Measurements from ENCODE around the gene ARFGAP3.

Gene ARFGAP3

DNA sequence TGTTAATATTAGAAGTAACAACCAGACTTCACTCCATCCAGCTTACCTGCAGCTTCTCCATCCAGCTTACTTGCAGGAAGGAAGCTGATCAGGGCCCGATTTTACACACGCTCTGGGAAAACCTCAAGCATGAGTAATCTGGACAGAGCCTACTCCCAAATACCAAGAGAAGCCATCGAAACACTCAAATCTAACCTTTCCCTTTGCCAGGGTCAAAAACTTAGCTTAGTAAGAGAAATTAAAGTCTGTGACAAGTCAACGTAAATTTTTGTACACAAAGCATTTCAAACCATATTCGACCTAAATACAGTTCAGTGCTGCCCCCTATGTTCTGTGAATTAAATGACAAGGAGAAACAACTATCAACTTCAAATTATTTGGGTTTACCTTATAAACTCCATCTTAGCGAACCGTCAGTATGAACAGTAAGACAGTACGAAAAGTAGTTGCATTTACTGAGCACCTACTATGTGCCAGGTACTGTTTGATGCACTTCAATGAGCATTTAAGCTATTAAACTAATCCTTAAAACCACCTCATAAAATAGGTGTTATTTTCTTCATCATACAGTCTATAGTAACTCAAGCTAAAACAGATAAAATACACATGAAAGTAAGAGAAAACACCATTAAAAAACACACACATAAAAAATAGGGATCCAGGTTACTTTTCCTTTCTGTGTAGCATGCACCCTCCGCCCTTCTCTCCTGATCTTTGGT lies 36.9 kb downstream of the ARFGAP3 start:
- DNase-seq (ENCODE audit: low read depth, low spot score): no peak

DNA sequence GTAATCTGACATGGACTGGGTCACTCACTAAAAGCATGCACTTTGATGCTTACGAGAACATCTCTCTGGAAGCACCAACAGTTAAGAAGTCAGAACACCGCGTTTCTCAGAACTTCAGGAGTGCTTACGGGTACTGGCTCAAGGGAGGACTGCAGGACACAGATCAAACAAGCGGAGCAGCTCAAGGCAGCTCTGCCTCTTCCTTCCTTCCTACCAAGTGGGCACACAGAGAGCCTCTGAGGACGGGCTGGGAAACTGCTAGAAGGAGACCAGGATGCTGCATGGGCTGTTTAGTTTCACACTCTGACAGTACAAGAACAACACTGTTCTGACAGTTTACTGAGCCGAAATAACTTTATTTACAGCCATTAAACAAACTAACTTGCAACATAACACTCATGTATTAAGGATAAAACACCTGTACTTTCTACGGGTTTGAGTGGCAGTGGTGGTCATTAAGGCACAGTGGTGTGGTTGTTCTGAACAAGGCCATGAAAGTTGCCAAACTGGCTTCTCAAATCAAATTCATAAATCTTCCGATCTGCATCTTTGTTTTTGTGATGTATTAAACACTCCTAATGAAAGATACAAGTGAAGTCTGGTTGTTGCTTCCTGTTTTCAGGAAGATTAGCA lies 37.5 kb downstream of the ARFGAP3 start:
- no peak for DNase-seq (ENCODE audit: low read depth, low spot score)

DNA sequence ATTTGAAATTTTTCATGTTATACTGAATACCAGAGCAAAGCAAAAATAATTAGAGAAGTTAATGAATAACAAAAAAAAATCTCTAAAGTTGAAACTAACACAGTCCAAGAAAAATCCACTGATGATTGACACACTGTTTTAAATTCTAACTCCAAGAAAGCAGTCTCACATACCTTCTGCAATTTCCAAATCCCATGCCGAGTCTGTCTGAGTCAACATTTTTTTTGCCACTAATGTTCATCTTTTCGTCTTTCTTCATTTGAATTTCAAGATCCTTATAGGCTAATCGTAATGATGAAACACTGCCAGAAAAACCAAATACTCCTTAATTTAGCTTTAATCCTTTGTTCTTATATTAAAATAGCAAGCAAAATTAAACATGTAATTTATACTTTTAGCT lies 39.5 kb downstream of the ARFGAP3 start:
- DNase-seq (ENCODE audit: low read depth, low spot score): no peak

DNA sequence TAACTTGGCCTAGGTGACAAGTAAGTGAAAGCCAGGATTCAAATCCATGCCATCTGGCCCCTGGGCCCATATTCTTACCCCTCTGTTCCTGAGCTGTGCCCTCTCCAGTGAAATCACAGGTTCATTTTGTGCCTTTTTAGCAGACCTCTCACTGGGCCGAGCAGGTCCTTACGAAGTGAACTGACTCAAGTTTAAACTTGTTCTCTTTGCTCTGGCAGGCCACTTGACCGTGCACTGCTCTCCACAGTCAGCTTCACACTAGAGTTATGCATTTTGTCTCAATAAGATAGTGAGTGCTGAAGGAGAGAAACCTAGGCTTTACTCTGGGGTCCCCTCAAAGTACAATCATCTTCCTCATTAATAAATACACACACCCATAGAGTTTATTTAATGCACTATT lies 40.7 kb downstream of the ARFGAP3 start:
- DNase-seq (ENCODE audit: low read depth, low spot score): no peak

DNA sequence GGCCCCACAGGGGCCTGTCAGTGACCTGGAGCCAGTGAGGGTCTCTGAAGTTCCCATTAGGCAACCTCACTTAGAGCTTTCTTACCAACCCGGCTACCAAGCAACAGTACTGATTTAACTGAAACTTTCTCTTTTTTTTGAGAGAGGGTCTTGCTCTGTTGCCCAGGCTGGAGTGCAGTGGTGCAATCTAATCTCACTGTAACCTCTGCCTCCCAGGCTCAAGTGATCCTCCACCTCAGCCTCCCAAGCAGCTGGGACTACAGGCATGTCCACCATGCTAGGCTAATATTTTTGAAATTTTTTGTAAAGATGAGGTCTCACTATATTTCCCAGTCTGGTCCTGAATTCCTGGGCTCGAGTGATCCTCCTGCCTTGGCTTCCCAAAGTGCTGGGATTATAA lies 42.5 kb downstream of the ARFGAP3 start:
- DNase-seq (ENCODE audit: low read depth, low spot score): no peak

DNA sequence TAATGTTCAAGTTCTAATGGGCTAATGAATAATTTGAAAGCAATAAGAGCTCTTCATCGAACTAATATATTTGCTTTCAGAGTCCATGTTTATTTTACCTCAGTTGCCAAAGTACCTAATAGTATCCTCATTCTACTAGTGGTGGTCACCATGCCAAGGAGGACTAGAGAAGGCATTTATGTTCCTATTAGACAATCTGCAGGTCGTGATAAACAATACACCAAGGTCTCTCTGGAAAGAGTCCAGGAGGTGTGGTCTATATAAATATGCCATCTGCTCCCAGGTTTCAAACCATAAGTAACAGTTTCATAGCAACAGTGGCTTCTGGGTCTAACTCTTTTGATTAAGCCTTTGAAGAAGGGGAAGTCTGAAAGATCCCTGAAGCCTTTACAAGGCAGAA lies 42.9 kb downstream of the ARFGAP3 start:
- no peak for DNase-seq (ENCODE audit: low read depth, low spot score)

DNA sequence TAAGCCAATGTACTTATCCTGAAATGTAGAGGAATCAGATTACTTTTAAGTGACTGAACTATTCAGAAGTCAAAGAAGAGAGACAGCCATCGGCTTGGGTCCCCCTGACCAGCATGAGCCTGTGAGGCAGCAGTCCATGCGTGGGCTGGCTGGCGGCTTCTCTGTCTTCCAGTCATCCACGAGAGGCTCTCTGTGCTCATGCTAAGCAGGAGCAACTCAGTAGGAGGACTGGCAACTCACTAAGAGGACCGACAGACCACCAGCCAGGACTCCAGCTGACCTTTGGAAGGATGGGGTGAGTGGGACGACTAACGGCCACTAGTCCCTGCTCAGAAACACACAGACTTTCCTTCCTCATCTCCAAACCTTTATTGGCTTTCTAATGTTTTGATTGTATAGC lies 43.6 kb downstream of the ARFGAP3 start:
- no peak for DNase-seq (ENCODE audit: low read depth, low spot score)

DNA sequence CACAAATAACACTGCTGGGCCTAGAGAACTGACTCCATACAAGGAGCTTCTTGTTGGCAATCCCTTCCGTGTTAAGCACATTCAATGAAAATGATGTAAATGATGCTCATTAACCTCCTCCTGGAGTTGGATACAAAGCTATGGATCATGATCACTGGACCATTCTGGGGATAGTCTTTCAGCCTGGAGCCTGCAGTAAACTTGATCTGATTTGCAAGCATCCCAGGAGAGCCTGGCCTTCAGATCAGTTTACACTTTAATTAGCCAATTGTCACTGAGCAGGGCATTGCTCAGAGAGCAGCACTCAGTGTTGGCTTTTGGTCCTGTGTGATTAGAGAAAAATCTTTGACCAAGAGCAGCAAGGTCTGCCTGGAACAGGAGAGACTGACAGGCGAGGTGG lies 45.6 kb downstream of the ARFGAP3 start:
- no peak for DNase-seq (ENCODE audit: low read depth, low spot score)

DNA sequence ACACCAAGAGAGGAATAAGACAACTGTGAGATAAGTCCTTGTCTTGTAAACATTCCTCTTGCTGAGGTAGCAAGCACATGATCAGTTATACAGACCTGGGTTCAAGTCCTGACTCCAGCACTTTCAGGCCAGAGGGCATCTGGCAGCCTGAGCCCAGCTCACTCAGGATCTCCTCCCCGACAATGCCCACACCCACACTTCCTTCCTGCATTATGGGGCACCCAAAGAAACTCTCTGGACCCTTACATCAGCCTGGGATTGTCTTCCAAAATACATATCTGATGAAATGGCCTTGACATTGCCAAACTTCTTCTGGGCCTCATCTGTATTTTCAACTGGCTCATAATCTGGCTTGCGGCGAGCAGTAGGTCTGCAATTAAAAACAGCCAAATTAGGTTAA lies 48.6 kb downstream of the ARFGAP3 start:
- DNase-seq (ENCODE audit: low read depth, low spot score): no peak

DNA sequence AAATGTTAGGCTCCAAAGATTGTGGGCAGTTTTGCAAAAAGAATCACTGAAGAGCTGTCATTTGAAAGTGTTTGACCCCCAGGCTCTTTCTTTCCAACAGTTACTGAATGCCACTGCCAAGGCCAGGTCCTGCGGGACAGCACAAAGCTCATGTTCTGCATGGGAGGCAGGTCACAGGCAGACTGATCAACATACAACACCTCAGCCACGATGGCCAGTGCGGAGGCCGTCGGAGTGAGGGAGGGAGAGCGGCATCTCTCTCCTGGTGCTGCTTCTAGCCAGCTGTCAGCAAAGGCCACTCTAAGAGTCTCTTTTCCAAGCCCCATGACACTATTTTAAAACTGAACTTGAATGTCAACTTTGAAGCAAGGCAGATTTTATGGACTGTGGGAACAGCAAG lies 49.9 kb downstream of the ARFGAP3 start:
- DNase-seq (ENCODE audit: low read depth, low spot score): no peak

DNA sequence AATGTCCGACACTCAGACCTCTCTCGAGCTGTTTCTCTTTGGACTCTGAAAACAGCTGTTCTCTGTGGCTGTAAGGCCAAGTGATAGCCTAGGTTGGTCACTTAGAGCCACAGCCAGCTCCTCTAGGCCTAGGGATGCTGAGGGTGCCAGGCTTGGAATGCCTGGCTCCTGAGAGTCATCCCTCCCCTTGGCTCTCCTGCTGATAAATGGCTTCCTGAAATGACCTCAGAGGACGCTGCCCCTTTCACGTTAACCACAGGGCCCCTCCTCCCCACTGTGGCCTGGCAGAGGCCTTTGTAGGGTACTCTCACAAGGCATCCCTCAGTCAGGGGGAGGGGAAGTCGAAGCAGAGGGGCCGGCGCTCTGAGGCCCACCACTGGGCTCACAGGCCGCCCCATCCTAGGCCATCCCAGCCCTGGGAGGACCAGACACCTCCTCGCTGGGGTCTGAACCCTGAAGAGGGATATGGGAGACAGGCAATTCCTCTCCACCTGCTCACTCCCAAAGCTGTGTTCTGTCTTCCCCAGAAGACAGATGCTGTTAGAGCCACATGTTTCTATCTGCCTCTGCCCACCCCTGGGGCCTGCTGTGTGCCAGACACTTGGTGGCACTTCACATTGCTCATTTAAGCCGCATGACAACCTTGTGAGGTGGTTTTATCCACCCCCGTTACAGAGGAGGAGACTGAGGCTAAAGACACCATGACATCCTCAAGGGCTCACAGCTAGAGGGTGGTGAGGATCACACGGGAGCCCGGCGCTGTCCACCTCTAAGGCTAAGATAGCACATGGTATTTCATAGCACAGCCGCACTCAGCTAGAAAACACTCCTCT lies 50.9 kb downstream of the ARFGAP3 start:
- no peak for DNase-seq (ENCODE audit: low read depth, low spot score)

DNA sequence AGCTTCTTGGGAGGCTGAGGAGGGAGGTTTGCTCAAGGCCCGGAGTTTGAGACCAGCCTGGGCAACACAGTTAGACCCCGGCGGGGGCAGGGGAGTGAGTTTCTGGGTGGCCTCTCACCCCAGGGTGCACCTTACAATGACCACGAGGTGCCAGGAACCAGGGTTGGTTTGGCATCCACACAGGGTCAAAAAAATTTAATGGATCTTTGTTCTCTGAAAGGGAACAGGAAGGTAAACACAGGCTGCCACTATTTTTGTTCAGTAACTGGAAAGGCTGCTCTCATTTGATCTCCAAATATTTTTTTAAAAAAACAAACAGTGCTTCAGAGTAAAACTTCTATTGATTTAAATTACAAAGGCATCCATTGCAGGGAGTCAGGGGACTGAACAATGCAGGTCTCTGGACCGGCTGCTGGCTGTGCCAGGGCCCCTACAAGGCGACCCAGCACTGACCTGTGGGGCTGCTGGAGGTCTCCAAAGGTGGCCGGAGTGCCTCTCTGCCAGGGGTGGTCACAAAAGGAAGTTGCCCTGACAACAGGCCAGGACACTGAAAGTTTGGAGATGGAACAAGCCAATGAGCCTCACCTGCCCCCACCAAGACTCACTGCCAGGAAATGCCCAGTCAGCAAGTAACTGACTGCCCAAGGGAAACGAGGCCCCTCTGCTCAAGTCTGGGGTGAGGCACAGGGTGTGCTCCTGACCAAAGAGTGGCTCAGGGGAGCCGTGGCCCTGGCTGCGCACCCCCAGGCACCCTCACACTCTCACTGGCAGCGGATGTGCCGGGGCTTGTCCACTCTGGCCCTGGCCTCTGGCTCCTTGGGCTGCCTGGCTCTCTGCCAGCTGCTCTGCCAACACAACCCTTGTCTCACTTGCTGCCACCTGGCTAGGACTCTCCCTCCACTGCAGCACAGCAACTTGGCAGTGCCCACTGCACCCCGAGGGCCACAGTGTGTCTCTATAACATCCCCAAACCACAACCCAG lies 51.8 kb downstream of the ARFGAP3 start:
- DNase-seq (ENCODE audit: low read depth, low spot score): no peak

DNA sequence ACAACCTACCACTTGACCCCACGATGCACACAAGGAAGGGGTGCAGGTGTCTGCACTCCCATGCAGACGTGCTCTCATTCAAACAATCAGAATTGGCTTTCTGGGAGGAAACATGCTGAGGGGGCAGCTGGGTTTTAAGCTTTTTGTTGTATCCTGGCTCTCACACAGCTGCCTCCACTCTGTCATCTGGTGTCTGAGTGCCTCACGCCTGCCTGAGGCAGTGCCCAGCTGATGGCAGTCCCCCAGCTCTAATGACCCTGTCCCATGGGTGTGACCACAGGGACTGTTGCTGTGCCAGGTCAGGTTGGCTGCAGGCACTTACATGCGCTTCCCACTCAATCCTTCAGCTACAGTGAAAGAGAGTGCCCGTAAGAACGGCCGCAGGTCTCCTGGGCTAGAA lies 53.7 kb downstream of the ARFGAP3 start:
- no peak for DNase-seq (ENCODE audit: low read depth, low spot score)

DNA sequence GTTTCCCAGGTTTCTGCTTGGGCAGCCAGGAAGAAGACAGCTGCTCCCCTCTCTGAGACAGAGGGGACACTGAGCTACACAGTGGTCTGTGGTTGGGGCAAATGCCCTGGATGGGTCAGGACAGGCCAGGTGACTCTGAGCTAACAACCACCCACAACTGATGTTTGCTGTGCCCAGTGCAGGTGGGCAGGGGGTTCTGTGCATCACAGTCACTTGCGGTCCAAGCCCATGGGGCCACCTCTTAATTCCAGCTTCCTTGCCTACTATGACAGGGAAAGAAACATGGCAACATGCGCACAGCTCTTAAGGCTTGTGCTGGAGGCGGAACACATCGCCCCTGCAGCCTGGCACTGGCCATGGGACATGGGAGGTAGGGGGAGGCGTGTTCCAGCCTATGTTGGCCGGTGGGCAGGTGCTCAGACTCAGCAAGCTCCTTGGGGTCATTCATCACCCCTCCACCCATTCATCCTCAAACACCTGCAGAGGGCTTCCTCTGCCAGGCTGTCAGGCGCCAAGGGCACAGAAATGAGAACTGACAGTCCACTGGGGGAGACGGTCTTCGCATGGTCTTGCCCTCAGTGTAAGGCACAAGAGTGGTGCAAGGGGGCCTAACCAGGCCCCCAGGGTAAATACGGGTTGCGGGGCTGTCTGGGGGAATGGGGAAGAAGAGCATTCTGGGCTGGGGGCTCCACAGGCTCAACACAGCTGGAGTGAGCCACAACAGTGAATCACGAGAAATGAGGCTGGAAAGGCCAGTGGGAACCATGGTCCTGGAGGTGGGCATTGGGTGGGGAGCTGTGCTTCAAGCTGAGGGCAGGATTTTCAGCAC lies 55.6 kb downstream of the ARFGAP3 start:
- DNase-seq (ENCODE audit: low read depth, low spot score): no peak

DNA sequence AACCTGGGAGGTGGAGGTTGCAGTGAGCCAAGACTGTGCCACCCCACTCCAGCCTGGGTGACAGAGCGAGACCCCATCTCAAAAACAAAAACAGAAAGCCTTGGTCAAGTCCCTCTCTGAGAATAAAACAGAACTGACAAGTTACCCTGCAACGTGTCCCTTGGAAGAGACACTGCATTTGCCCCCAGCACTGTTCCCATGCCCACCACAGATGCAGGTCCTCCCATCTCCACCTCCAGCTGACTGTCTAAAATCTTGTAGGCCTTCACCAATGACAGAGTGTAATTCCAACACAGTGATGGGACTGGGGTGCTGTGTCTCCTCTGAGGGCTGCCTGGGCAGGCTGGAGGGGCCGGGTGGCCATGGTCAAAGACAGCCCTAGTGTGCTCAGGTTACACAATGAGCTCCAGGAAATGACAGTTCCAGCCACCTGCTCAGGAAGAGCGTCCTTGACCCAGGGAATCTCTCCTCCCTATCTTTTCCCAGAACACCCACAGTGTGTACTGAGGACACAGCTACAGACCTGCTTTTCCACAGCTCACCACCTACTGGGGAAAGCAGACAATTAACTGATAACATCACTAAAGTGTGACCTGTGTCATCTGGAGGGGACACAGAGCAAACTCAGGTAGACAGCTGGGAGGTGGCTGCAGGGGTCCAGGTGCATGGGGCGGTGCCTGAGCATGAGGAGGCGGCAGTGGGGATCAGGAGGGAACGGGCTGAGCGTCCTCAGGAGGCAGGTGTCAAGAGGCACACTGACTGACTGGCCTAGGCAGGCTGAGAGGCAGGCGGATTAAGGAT lies 56.4 kb downstream of the ARFGAP3 start:
- DNase-seq (ENCODE audit: low read depth, low spot score): no peak

DNA sequence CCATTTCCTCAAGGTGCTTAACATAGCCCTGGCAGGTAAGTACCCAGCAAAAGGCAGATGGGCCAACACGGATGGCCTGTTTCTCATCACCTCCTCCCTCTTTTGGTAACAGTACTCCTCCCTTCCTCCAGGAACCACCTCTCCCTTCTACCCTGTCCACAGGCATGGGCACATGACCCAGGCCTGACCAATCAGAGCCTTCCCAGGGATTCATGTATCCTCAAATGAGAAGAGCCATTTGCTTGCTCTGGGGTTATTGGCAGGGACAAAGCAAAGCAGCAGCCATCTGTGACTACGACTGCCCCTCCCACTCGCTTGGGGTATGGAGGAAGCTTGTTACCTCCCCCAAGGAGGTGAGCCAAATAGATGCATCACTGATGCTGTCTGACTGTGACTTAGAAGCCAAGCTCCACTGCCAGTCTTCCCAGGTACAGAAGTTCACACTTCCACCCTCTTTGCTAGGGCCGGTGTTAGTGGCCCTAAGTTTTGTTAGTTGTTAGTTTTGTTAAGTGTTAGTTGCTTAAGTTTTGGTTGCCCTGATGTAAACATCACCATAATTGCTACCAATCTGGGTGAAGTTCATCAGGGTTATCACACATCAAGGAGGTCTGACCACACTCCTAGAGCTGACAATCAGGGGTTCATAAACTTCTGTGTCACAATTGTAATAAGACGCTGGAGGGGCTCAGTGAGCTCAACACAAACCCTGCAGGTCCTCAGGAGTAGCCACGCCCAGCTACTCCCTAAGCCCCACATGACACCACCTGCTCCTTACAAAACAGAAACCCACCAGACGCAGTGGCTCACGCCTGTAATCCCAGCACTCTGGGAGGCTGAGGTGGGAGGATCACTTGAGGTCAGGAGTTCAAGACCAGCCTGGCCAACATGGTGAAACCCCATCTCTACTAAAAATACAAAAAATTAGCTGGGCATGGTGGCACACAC lies 57.3 kb downstream of the ARFGAP3 start:
- DNase-seq (ENCODE audit: low read depth, low spot score): peak; percentile 53

DNA sequence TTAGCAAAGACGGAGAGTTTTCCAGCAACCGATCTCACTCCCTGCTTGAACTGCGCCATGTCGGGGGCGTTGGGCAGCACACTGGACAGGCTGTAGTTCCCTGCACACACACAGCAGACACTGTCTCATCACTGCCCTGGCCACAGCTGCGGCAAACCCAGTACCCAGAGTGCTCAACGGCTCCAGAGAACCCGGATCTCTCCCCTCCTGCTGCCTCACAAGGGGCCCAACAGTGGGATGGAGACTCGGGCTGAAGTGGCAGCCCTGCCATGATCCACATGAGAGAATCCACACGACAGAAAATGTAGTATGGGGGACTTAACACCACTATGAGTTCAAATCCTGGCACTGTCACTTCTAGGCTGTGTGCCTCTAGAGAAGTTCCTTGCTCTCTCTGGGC lies 58.0 kb downstream of the ARFGAP3 start:
- no peak for DNase-seq (ENCODE audit: low read depth, low spot score)

DNA sequence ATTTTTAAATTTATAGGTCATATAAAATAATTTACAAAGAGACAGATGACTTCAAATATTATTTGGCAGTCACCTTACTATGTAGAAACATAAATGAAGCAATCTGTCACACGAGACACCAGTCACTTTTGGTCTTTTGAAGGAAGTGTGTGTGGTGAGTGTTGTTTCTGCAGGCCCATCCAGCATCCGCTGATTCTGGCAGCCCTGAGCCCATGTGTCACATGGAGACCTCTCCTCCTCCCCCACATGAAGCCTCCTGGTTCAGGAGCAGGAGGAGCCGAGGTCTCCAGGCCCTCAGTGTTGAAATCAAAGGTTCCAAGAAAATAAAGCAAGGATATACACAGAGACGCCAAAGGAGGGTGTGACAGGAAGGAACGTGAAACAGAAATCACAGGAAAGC lies 60.1 kb downstream of the ARFGAP3 start:
- no peak for DNase-seq (ENCODE audit: low read depth, low spot score)

DNA sequence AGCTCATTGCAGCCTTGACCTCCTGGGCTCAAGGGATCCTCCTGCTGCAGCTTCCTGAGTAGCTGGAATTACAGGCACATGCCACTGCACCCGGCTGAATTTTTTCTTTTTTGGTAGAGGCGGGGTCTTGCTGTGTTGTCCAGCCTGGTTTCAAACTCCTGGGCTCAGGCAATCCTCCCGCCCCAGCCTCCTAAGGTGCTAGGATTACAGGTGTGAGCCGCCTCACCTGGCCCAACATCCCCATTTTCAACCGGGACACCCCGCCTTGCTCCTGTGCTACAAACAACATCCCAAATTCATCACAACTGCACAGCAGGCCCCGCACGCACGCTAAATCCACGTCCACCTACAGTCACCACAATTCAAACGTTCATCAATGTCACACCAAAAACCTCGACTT lies 61.0 kb downstream of the ARFGAP3 start:
- no peak for DNase-seq (ENCODE audit: low read depth, low spot score)
